PFSK-1 (cell line): Measurements from ENCODE around the gene TET2.

Experiments
- REST ChIP-seq, 2 experiments: IDR thresholded peaks; 2 replicates each; pipeline versions ENCODE4 v1.6.1 to v1.8.0; 2011 to 2012; ENCODE audit warnings: low read depth in 2 of 2, low read length in 2 of 2, control low read depth in 1 of 2, inconsistent platforms in 1 of 2, mild to moderate bottlenecking in 1 of 2, moderate library complexity in 1 of 2; ENCODE audit not compliant: insufficient read depth in 1 of 2
- SIN3A ChIP-seq: IDR thresholded peaks from 2 replicates; pipeline ENCODE4 v1.6.1; 2012; ENCODE audit warnings: mild to moderate bottlenecking, low read length, moderate library complexity, borderline replicate concordance; ENCODE audit not compliant: insufficient read depth

- TF ChIP-seq SIN3A, result no peak
- no peak for TF ChIP-seq REST (IDR thresholded peaks at IDR 0.05; ENCODE audit: insufficient read depth in 1 of 2, low read depth in 2 of 2, low read length in 2 of 2)
Observed at GRCh38 chr4:105155426-105155825, 8.8 kb downstream of the TET2 start.
